IPS-11a (cell line): ENCODE results near the gene UCP3.

ENCODE experiments used
- H3K4me3 ChIP-seq: one replicate; pipeline ENCODE4 v1.5.1; 2013; ENCODE audit warnings: low read depth, low read length, control low read depth

UCP3 gene

GRCh38 chr11:73958521-73959141 is 50.3 kb downstream of the UCP3 start:
- no peak overlapping the region for H3K4me3 ChIP-seq

GRCh38 chr11:73957654-73958361 is 51.1 kb downstream of the UCP3 start:
- H3K4me3 ChIP-seq = no peak overlapping the region

- no peak overlapping the region for H3K4me3 ChIP-seq
These were observed 51.8 kb downstream of the UCP3 start for GRCh38 chr11:73956876-73957653.

- H3K4me3 ChIP-seq = no peak overlapping the region
These were observed 57.1 kb downstream of the UCP3 start for GRCh38 chr11:73951797-73952196.

GRCh38 chr11:73950869-73951710 is 57.8 kb downstream of the UCP3 start, which contains the start of gene DNAJB13:
Gene DNAJB13, plus strand, starts transcription at chr11:73951026. Its CDS starts 44 bp downstream, at chr11:73951070.
- H3K4me3 ChIP-seq = no peak within 1 kb of the TSS
